Erythroblast (primary cell): ENCODE data around the gene MCOLN3.
"Not testable (repeated sequence)": the region's sequence is repeated elsewhere in the genome, so short reads cannot be mapped to it uniquely, and the experiment has no call there.

Experiments used
- DNase-seq, 2 experiments: peaks; one replicate each; lab custom pipeline; 2025; lab: John Stamatoyannopoulos, UW
- GATA1 ChIP-seq: IDR thresholded peaks from 2 replicates; pipeline ENCODE4 v1.6.1; 2011; ENCODE audit warnings: low read depth, mild to moderate bottlenecking, control low read depth, low read length, moderate library complexity
- POLR2A ChIP-seq: IDR thresholded peaks from 2 replicates; pipeline ENCODE4 v1.6.1; 2011; ENCODE audit warnings: mild to moderate bottlenecking, low read length

The MCOLN3 gene

DNA sequence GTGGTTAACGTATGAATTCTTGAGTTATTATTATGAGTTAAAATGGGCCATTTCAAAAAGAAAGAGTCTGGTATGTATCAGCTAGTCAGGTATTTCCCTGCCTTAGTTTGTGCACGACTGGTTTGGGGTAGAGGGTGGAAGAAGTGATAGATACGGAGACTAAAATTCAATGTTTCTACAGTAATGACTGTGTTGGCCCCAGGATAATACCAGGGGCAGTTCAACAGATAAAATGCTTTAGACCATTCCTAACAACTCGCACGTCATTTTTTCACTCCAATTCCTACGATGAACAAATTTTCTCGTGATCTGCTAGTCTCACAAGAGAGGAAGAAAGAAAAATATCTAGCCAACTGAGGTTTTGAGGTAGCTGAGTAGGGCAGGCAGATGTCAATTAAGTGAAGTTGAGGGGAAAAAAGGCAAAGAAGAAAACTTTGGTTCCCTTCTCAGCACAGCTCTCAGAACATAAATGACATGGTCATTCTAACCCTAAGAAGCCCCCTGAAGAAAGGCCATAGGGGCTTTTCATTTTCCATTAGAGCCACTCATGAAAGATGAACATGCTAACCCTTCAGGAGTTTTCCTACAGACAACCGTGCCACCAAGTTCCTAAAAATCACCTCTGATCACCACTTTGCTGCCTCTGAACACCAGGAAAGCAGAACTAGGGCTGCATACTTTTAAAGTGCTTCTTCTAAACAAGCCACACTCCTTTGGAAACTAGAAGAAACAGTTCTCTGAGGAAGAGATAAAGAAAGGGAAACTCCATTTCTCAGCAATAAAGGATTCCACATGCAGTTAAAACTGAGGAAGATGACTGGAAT is 57.0 kb downstream of the MCOLN3 start:
- DNase-seq: no peak
- TF ChIP-seq POLR2A (no peak), GATA1 (no peak)

- no peak for DNase-seq
Measured at GRCh38 chr1:84988588-84988987, 59.7 kb downstream of the MCOLN3 start.

DNA sequence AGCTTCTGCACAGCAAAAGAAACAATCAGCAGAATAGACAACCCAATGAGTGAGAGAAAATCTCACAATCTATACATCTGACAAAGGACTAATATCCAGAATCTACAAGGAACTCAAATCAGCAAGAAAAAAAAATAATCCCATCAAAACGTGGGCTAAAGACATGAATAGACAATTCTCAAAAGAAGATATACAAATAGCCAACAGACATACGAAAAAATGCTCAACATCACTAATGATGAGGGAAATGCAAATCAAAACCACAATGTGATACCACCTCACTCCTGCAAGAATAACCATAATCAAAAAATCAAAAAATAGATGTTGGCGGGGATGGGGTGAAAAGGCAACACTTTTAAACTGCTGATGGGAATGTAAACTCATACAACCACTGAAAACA is 61.7 kb downstream of the MCOLN3 start:
- not testable (repeated sequence) for DNase-seq

More at GRCh38 chr1:84988588-84988987, 59.7 kb downstream of the MCOLN3 start:
- TF ChIP-seq POLR2A (no peak), GATA1 (no peak)

- TF ChIP-seq GATA1 (no peak), POLR2A (no peak)
- no peak for DNase-seq
Measured at GRCh38 chr1:84985365-84985764, 62.9 kb downstream of the MCOLN3 start.

DNA sequence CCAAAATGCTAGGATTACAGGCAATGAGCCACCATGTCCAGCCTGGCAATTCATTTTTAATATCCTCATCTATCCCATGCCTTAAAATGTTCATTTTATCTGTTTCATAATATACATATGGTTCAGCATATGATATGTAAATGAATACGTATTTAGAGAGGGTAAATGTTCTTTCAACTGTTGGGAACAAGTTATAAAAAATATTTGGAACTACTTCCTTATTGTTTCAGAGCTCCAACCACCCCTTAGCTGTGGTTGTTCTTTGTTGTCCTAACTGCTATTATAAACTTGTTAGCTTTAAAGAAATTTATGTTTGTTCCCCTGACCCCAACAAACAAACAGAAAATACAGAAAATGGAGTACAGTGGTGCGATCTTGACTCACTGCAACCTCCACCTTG is 65.9 kb downstream of the MCOLN3 start:
- DNase-seq: no peak
- TF ChIP-seq POLR2A (no peak), GATA1 (no peak)

DNA sequence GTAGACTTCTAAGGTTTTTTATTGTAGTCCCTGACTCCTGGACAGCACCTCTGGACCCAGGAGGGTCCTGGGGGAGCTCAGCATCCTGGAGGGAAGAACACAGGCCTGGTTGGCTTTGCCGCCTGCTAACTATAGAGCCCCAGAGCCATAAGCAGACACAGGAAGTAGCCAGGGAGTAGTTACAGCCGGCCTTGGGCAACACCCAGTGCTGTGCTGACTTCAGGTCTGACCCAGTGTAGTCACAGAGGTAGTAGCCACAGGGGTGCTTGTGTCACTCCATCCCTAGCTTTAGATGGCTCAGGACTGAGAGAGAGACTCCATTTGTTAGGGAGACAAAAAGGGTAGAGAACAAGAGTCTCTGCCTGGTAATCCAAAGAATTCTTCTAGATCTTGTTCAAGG is 73.3 kb downstream of the MCOLN3 start:
- no peak for TF ChIP-seq GATA1
- TF ChIP-seq POLR2A: no peak
- no peak for DNase-seq

GRCh38 chr1:84973498-84974334 is 74.6 kb downstream of the MCOLN3 start:
- DNase-seq: no peak

DNA sequence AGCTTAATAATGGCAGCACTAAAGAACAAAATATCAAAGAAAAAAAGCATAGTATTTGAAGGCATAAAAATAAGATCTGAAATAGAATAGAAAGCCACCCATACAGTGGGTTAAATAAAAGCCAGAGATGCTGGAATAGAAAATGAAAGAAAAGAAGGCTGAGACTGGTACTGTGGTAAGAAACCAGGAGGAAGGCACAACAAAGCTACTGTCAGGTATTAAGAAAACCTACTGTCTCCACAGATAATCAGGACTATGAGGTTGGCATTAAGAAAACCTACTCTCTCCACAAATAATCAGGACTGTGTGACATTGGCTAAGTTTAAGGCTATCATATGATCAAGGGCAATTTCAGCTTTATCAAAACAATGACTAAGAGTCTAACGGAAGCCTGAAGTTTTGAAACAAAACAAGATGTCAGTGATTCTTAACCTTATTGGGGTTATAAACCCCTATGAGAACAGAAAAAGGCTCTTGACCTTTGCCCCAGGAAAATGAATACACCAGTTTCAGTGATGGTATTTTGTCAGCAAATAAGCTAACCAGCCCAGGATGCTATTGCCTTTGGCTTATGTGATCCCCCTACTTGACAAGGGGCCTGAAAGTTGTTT is 75.8 kb downstream of the MCOLN3 start:
- TF ChIP-seq GATA1 (no peak), POLR2A (no peak)
- no peak for DNase-seq

More at GRCh38 chr1:84973498-84974334, 74.6 kb downstream of the MCOLN3 start:
- TF ChIP-seq POLR2A (no peak), GATA1 (no peak)

DNA sequence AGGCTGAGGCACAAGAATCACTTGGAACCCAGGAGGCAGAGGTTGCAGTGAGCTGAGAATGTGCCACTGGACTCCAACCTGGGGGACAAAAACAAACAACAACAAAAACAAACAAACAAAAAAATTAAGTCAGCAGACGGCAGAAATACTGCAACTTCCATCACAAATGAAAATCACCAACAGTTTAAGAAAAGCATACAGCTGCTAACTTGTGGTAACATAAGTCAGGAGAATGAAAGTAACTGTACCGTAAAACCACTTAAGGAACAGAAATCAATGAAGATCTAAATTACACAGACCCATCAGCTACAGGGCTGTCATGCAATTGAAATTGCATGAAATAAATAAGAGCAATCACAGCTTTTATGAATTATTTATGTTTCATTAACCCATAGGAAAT is 76.3 kb downstream of the MCOLN3 start:
- no peak for DNase-seq
- no peak for TF ChIP-seq GATA1
- TF ChIP-seq POLR2A: no peak

DNA sequence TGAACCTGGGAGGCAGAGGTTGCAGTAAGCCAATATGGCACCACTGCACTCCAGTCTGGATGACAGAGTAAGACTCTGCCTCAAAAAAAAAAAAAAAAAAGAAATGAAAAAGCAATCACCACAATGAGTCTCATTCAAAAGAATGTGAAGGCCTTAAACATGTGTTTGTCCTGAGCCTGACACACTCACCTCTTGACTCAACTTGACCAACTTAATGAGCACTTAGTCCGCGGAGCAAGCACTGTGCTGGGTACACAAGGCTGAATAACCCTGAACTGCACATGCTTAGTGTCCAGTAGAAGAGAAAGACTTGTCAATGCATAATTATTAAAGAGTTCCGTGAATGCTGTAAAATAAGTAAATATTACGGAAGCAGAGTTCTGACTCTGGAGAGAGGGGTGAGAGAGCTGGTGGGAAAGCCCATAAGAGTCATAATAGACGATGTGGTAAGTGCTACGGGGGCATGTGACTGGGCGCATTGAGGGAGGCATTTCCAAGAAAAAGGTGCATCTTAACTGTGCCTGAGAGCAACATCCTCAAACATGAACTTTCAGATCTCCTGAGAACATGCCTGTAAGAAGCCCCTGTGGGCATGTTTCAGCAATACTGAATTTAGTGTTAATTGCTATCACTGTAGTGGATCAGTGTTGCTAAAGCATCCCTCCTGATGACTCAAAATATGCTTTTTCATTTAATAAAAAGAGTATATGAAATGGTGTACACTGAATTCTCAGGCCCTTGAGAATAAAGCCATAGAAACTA is 78.6 kb downstream of the MCOLN3 start:
- no peak for DNase-seq
- no peak for TF ChIP-seq POLR2A
- TF ChIP-seq GATA1: no peak

GRCh38 chr1:84968865-84969264 is 79.4 kb downstream of the MCOLN3 start:
- DNase-seq: no peak
- TF ChIP-seq GATA1 (no peak), POLR2A (no peak)

- DNase-seq: no peak
- no peak for TF ChIP-seq GATA1
- no peak for TF ChIP-seq POLR2A
Measured at GRCh38 chr1:84968101-84968500, 80.2 kb downstream of the MCOLN3 start.
